Fibroblast of peridontal ligament (primary cell): ENCODE results near the gene SWI5.

Source experiments
- DNase-seq: peaks from one replicate; pipeline ENCODE4 v3.0.0-alpha.2; 2010; ENCODE audit errors: extremely low read depth

SWI5 gene

GRCh38 chr9:128251732-128252100, 24.4 kb upstream of the SWI5 start:
- peak; percentile 26 for DNase-seq

- no peak for DNase-seq
Observed at GRCh38 chr9:128252317-128253139, 23.5 kb upstream of the SWI5 start.

GRCh38 chr9:128253140-128253990, 22.7 kb upstream of the SWI5 start:
- no peak for DNase-seq

GRCh38 chr9:128253991-128254346, 22.1 kb upstream of the SWI5 start:
- DNase-seq = no peak

GRCh38 chr9:128254362-128254761, 21.7 kb upstream of the SWI5 start:
- DNase-seq = no peak

GRCh38 chr9:128254855-128255759, 21.0 kb upstream of the SWI5 start:
- DNase-seq = peak; percentile 40

- DNase-seq = no peak
Observed at GRCh38 chr9:128257086-128257825, 18.8 kb upstream of the SWI5 start.

- DNase-seq = no peak
Observed at GRCh38 chr9:128257907-128258306, 18.2 kb upstream of the SWI5 start.

GRCh38 chr9:128258326-128258725, 17.8 kb upstream of the SWI5 start:
- no peak for DNase-seq

- no peak for DNase-seq
Observed at GRCh38 chr9:128259156-128259555, 16.9 kb upstream of the SWI5 start.

- no peak for DNase-seq
Observed at GRCh38 chr9:128260340-128260739, 15.7 kb upstream of the SWI5 start.

- no peak for DNase-seq
Observed at GRCh38 chr9:128262687-128263086, 13.4 kb upstream of the SWI5 start.

- DNase-seq = no peak
Observed at GRCh38 chr9:128265348-128265847, 10.7 kb upstream of the SWI5 start.

GRCh38 chr9:128266868-128267590, 9.0 kb upstream of the SWI5 start:
- DNase-seq = no peak

GRCh38 chr9:128271112-128271511, 5.0 kb upstream of the SWI5 start:
- DNase-seq = no peak

- DNase-seq = no peak
Observed at GRCh38 chr9:128271512-128271911, 4.6 kb upstream of the SWI5 start.

- DNase-seq = peak; percentile 28
Observed at GRCh38 chr9:128274245-128274644, 1.8 kb upstream of the SWI5 start.

- DNase-seq = peak; percentile 81
Observed at GRCh38 chr9:128275198-128276007, 673 bp upstream of the SWI5 start, which contains the start of gene GOLGA2. Gene GOLGA2 (minus strand): TSS chr9:128276007. CDS start chr9:128275976, 31 bp downstream.

- peak; percentile 42 for DNase-seq
Observed at GRCh38 chr9:128276574-128277270, 646 bp downstream of the SWI5 start.
